Ascending aorta (tissue), 2 donors: Measurements from ENCODE around the gene ADAMTS2. TPM values are rescaled to one million over a fixed set of nuclear protein-coding genes. Genes with fewer than 3 reads are reported as not detected.
A peak's percentile ranks its signal among the peaks of the same experiment; 100 is the strongest.

Source experiments
- DNase-seq, 2 donors: peaks; one replicate each; pipeline ENCODE4 v3.0.0-alpha.2; 2019; ENCODE audit warnings: low spot score in 2 of 2
- H3K27ac ChIP-seq, 2 donors: fragments of 200-600 bp; sonication (generic); one replicate each; pipeline ENCODE4 v1.5.1; 2016 to 2017; ENCODE audit warnings: mild to moderate bottlenecking in 1 of 2
- H3K27me3 ChIP-seq: fragments of 200-600 bp; sonication (generic); one replicate; pipeline ENCODE4 v1.5.1; 2017
- H3K36me3 ChIP-seq, 2 donors: fragments of 200-600 bp; sonication (generic); one replicate each; pipeline ENCODE4 v1.5.1; 2016
- H3K4me1 ChIP-seq, 2 donors: fragments of 200-600 bp; sonication (generic); one replicate each; pipeline ENCODE4 v1.5.1; 2016 to 2017; ENCODE audit warnings: mild to moderate bottlenecking in 1 of 2
- H3K4me3 ChIP-seq, 2 donors: fragments of 200-600 bp; sonication (generic); one replicate each; pipeline ENCODE4 v1.5.1; 2016 to 2017; ENCODE audit warnings: mild to moderate bottlenecking in 1 of 2
- H3K9me3 ChIP-seq, 2 donors: fragments of 200-600 bp; sonication (generic); one replicate each; pipeline ENCODE4 v1.5.1; 2016
- CTCF ChIP-seq, 3 experiments: fragments of 200-600 bp in 2 of 3; fragments of 450-650 bp in 1 of 3; sonication (generic) in 2 of 3; IDR thresholded peaks; one replicate each; pipeline ENCODE4 v1.5.1; 2016 to 2019; ENCODE audit warnings: antibody characterized with exemption in 3 of 3, mild to moderate bottlenecking in 1 of 3, moderate library complexity in 1 of 3
- intact Hi-C: fragments of 100-400 bp; cut with DNase I; formaldehyde crosslinking; loops from one replicate; pipeline ENCODE4 v1.15.1; 2023
- total RNA-seq: library from RNA; depleted of rRNA; stranded (reverse); fragments of >200 nt; gene quantifications from one replicate; pipeline ENCODE4 v1.1.0, GENCODE V29; 2016

ADAMTS2 gene
- total RNA-seq, 1 donor from 2014 or later = 51.0 TPM

- no peaks in the 10 kb centered on the region for H3K36me3 ChIP-seq
- intact Hi-C loops = loop anchor here (2.0 kb wide), 1 partner anchor 28 kb away; no protein-coding TSS in a partner anchor
- TF ChIP-seq CTCF (IDR thresholded peaks at IDR 0.05) = peak in 1 of 3 experiments; percentile 21
- no peak overlapping the region for H3K4me3 ChIP-seq
- peak in 1 of 2 donors; percentile 86 for DNase-seq
- H3K4me1 ChIP-seq = peaks cover 0 to 7% of the 10 kb centered on the region in 2 donors
- peak overlapping the region; percentile 54 to 55 for H3K27ac ChIP-seq
- H3K27me3 ChIP-seq = no peaks in the 10 kb centered on the region
- no peaks in the 10 kb centered on the region for H3K9me3 ChIP-seq
These were observed 50.1 kb downstream of the ADAMTS2 start for GRCh38 chr5:179294891-179295777.

GRCh38 chr5:179294131-179294780 lies 51.0 kb downstream of the ADAMTS2 start:
- Histone ChIP-seq H3K27ac (peak overlapping the region; percentile 54 to 55), H3K4me3 (no peak overlapping the region), H3K4me1 (peaks cover 0 to 7% of the 10 kb centered on the region in 2 donors), H3K27me3 (no peaks in the 10 kb centered on the region), H3K36me3 (no peaks in the 10 kb centered on the region), H3K9me3 (no peaks in the 10 kb centered on the region)
- intact Hi-C loops = loop anchor here (2.0 kb wide), 1 partner anchor 27 kb away; no protein-coding TSS in a partner anchor
- TF ChIP-seq CTCF (IDR thresholded peaks at IDR 0.05) = no peak
- DNase-seq = peak in 1 of 2 donors; percentile 5

- no peak for TF ChIP-seq CTCF (IDR thresholded peaks at IDR 0.05)
- intact Hi-C loops = no loop called here
- Histone ChIP-seq H3K9me3 (no peaks in the 10 kb centered on the region), H3K27ac (peak overlapping the region; percentile 54 to 55), H3K4me1 (peaks cover 0 to 14% of the 10 kb centered on the region in 2 donors), H3K36me3 (no peaks in the 10 kb centered on the region), H3K4me3 (no peak overlapping the region), H3K27me3 (no peaks in the 10 kb centered on the region)
- peak in 1 of 2 donors; percentile 7 for DNase-seq
These were observed 52.3 kb downstream of the ADAMTS2 start for GRCh38 chr5:179292681-179293635.

- no peak overlapping the region for H3K4me3 ChIP-seq
- TF ChIP-seq CTCF (IDR thresholded peaks at IDR 0.05) = no peak
- H3K36me3 ChIP-seq = no peaks in the 10 kb centered on the region
- DNase-seq = no peak
- peaks cover 0 to 18% of the 10 kb centered on the region in 2 donors for H3K4me1 ChIP-seq
- H3K27ac ChIP-seq = no peak overlapping the region
- intact Hi-C loops = no loop called here
- H3K9me3 ChIP-seq = no peaks in the 10 kb centered on the region
- no peaks in the 10 kb centered on the region for H3K27me3 ChIP-seq
These were observed 53.1 kb downstream of the ADAMTS2 start for GRCh38 chr5:179292202-179292601.
